Mesothelial cell of epicardium (in vitro differentiated cells): ENCODE measurements around the gene FAM107A. TPM values are rescaled to one million over a fixed set of nuclear protein-coding genes. Genes with fewer than 3 reads are reported as not detected.

ENCODE experiments used
- DNase-seq, 2 experiments: peaks; one replicate each; pipeline ENCODE4 v3.0.0; 2021; ENCODE audit warnings: low spot score in 2 of 2; ENCODE audit not compliant: unreplicated experiment in 2 of 2
- H3K27ac Mint-ChIP-seq: 2 replicates; pipeline ENCODE4 v1.8.0; 2021; ENCODE audit warnings: mixed read lengths
- H3K27me3 Mint-ChIP-seq: 2 replicates; pipeline ENCODE4 v1.8.0; 2021; ENCODE audit warnings: low read depth, mixed read lengths
- H3K36me3 Mint-ChIP-seq: 2 replicates; pipeline ENCODE4 v1.8.0; 2021; ENCODE audit warnings: mixed read lengths
- H3K4me1 Mint-ChIP-seq: 2 replicates; pipeline ENCODE4 v1.8.0; 2021; ENCODE audit warnings: mixed read lengths
- H3K4me3 Mint-ChIP-seq: 2 replicates; pipeline ENCODE4 v1.8.0; 2021; ENCODE audit warnings: mild to moderate bottlenecking, moderate library complexity, mixed read lengths
- H3K9me3 Mint-ChIP-seq: 2 replicates; pipeline ENCODE4 v1.8.0; 2021; ENCODE audit warnings: mixed read lengths
- CTCF ChIP-seq: fragments of 200-600 bp; sonication (generic); IDR thresholded peaks from one replicate; pipeline ENCODE4 v1.5.0; 2021; ENCODE audit warnings: antibody characterized with exemption; ENCODE audit not compliant: unreplicated experiment
- total RNA-seq: library from RNA; stranded (reverse); gene quantifications from 3 replicates; pipeline ENCODE4 v1.2.1, GENCODE V29; 2021

The FAM107A gene
- total RNA-seq, 1 donor from 2014 or later: not detected

GRCh38 chr3:58606693-58607092 lies 29.5 kb upstream of the FAM107A start:
- Mint-ChIP-seq H3K36me3 (no peaks in the 10 kb centered on the region), H3K4me3 (no peak overlapping the region), H3K27me3 (peaks cover 43% of the 10 kb centered on the region), H3K4me1 (no peaks in the 10 kb centered on the region), H3K9me3 (peaks cover 10% of the 10 kb centered on the region), H3K27ac (no peak overlapping the region)
- TF ChIP-seq CTCF: no peak
- no peak for DNase-seq

GRCh38 chr3:58604031-58604430 lies 26.8 kb upstream of the FAM107A start:
- no peaks in the 10 kb centered on the region for H3K4me1 Mint-ChIP-seq
- no peak overlapping the region for H3K27ac Mint-ChIP-seq
- H3K36me3 Mint-ChIP-seq: no peaks in the 10 kb centered on the region
- peaks cover 54% of the 10 kb centered on the region for H3K27me3 Mint-ChIP-seq
- TF ChIP-seq CTCF: no peak
- H3K4me3 Mint-ChIP-seq: no peak overlapping the region
- H3K9me3 Mint-ChIP-seq: peaks cover 10% of the 10 kb centered on the region
- DNase-seq: no peak

- H3K36me3 Mint-ChIP-seq: no peaks in the 10 kb centered on the region
- TF ChIP-seq CTCF: no peak
- peaks cover 10% of the 10 kb centered on the region for H3K9me3 Mint-ChIP-seq
- no peaks in the 10 kb centered on the region for H3K4me1 Mint-ChIP-seq
- H3K27me3 Mint-ChIP-seq: peaks cover 54% of the 10 kb centered on the region
- no peak overlapping the region for H3K4me3 Mint-ChIP-seq
- no peak for DNase-seq
- no peak overlapping the region for H3K27ac Mint-ChIP-seq
These were observed 26.4 kb upstream of the FAM107A start for GRCh38 chr3:58603606-58604005.

GRCh38 chr3:58597770-58598310 lies 20.6 kb upstream of the FAM107A start:
- Mint-ChIP-seq H3K4me3 (no peak overlapping the region), H3K27me3 (peaks cover 21% of the 10 kb centered on the region), H3K9me3 (peaks cover 3% of the 10 kb centered on the region)

GRCh38 chr3:58596834-58597518 lies 19.8 kb upstream of the FAM107A start:
- Mint-ChIP-seq H3K27me3 (peaks cover 15% of the 10 kb centered on the region), H3K4me1 (no peaks in the 10 kb centered on the region), H3K9me3 (no peaks in the 10 kb centered on the region), H3K36me3 (no peaks in the 10 kb centered on the region), H3K4me3 (no peak overlapping the region), H3K27ac (no peak overlapping the region)
- DNase-seq: no peak
- TF ChIP-seq CTCF: no peak

More at GRCh38 chr3:58597770-58598310, 20.6 kb upstream of the FAM107A start:
- Mint-ChIP-seq H3K36me3 (no peaks in the 10 kb centered on the region), H3K4me1 (no peaks in the 10 kb centered on the region), H3K27ac (no peak overlapping the region)
- TF ChIP-seq CTCF: no peak
- DNase-seq: no peak
